Natural killer cell treated with Interleukin-12 subunit alpha and Interleukin-12 subunit beta and Interleukin-15 and Interleukin-18, amount 100 ng/mL, for 72 hours (primary cell): Measurements from ENCODE around the gene NDUFB7. TPM values are rescaled to one million over a fixed set of nuclear protein-coding genes. Genes with fewer than 3 reads are reported as not detected.
"Not testable (repeated sequence)": the region's sequence is repeated elsewhere in the genome, so short reads cannot be mapped to it uniquely, and the experiment has no call there.

Experiments
- ATAC-seq, 2 donors: fragments of 150-1000 bp; cut with Tn5 transposase in 1 of 2; sonication (Bioruptor Pico), chemical (Tn5 transposase) in 1 of 2; 2 replicates each; pipeline ENCODE4 v1.10.0; 2021
- DNase-seq: peaks from one replicate; pipeline ENCODE4 v3.0.0; 2022; ENCODE audit warnings: low spot score
- H3K27ac Mint-ChIP-seq, 2 donors: 1 replicate in 1 of 2; 2 replicates in 1 of 2; pipeline ENCODE4 v1.8.0; 2022; ENCODE audit warnings: mixed read lengths in 2 of 2, mild to moderate bottlenecking in 1 of 2, moderate library complexity in 1 of 2
- H3K27me3 Mint-ChIP-seq, 2 donors: 1 replicate in 1 of 2; 2 replicates in 1 of 2; pipeline ENCODE4 v1.8.0; 2022; ENCODE audit warnings: mixed read lengths in 2 of 2
- H3K36me3 Mint-ChIP-seq: one replicate; pipeline ENCODE4 v1.8.0; 2022; ENCODE audit warnings: mixed read lengths
- H3K4me1 Mint-ChIP-seq, 2 donors: 1 replicate in 1 of 2; 2 replicates in 1 of 2; pipeline ENCODE4 v1.8.0; 2022; ENCODE audit warnings: low read depth in 2 of 2, mixed read lengths in 2 of 2, mild to moderate bottlenecking in 1 of 2
- H3K4me3 Mint-ChIP-seq: one replicate; pipeline ENCODE4 v1.8.0; 2022; ENCODE audit warnings: mixed read lengths
- H3K9me3 Mint-ChIP-seq: 2 replicates; pipeline ENCODE4 v1.8.0; 2022; ENCODE audit warnings: mixed read lengths
- total RNA-seq, 2 donors: library from RNA; stranded (reverse); gene quantifications; one replicate each; pipeline ENCODE4 v1.2.3, GENCODE V29; 2022

NDUFB7 gene
- total RNA-seq, 2 donors from 2014 or later: 109 to 167 TPM

GRCh38 chr19:14553939-14554243, 18.0 kb downstream of the NDUFB7 start:
- H3K9me3 Mint-ChIP-seq: no peaks in the 10 kb centered on the region
- H3K27ac Mint-ChIP-seq: no peak overlapping the region
- H3K4me1 Mint-ChIP-seq: peaks cover 37% of the 10 kb centered on the region in 2 donors
- DNase-seq: no peak
- no peaks in the 10 kb centered on the region for H3K27me3 Mint-ChIP-seq
- H3K36me3 Mint-ChIP-seq: no peaks in the 10 kb centered on the region
- no peak overlapping the region for H3K4me3 Mint-ChIP-seq
- no peak for ATAC-seq

- ATAC-seq: no peak
- no peak for DNase-seq
- no peak overlapping the region for H3K4me3 Mint-ChIP-seq
- no peaks in the 10 kb centered on the region for H3K36me3 Mint-ChIP-seq
- no peaks in the 10 kb centered on the region for H3K27me3 Mint-ChIP-seq
- H3K4me1 Mint-ChIP-seq: peaks cover 34 to 37% of the 10 kb centered on the region in 2 donors
- no peaks in the 10 kb centered on the region for H3K9me3 Mint-ChIP-seq
- peak overlapping the region in 1 of 2 donors; percentile 49 for H3K27ac Mint-ChIP-seq
Observed at GRCh38 chr19:14553042-14553938, 18.6 kb downstream of the NDUFB7 start.

GRCh38 chr19:14552006-14552360, 19.9 kb downstream of the NDUFB7 start:
- H3K4me3 Mint-ChIP-seq: peak overlapping the region; percentile 25
- H3K27me3 Mint-ChIP-seq, H3K36me3 Mint-ChIP-seq, H3K9me3 Mint-ChIP-seq, DNase-seq, ATAC-seq: not testable (repeated sequence)
- H3K27ac Mint-ChIP-seq: peak overlapping the region; percentile 49 to 91
- peaks cover 34 to 37% of the 10 kb centered on the region in 2 donors for H3K4me1 Mint-ChIP-seq

- DNase-seq (peak; percentile 76), ATAC-seq (peak; percentile 85 to 88)
- peak overlapping the region; percentile 49 to 91 for H3K27ac Mint-ChIP-seq
- H3K4me1 Mint-ChIP-seq: peaks cover 28 to 31% of the 10 kb centered on the region in 2 donors
- not testable (repeated sequence) for H3K27me3 Mint-ChIP-seq, H3K9me3 Mint-ChIP-seq, H3K36me3 Mint-ChIP-seq
- H3K4me3 Mint-ChIP-seq: peak overlapping the region; percentile 25
Observed at GRCh38 chr19:14551134-14552005, 20.5 kb downstream of the NDUFB7 start.

- H3K9me3 Mint-ChIP-seq: no peaks in the 10 kb centered on the region
- no peak overlapping the region for H3K4me3 Mint-ChIP-seq
- peaks cover 21 to 23% of the 10 kb centered on the region in 2 donors for H3K4me1 Mint-ChIP-seq
- peak overlapping the region; percentile 49 to 91 for H3K27ac Mint-ChIP-seq
- no peak for DNase-seq
- ATAC-seq: no peak
- no peaks in the 10 kb centered on the region for H3K36me3 Mint-ChIP-seq
- no peaks in the 10 kb centered on the region for H3K27me3 Mint-ChIP-seq
Observed at GRCh38 chr19:14550201-14550754, 21.6 kb downstream of the NDUFB7 start.

GRCh38 chr19:14545716-14546082, 26.2 kb downstream of the NDUFB7 start:
- Mint-ChIP-seq H3K36me3 (no peaks in the 10 kb centered on the region), H3K27me3 (no peaks in the 10 kb centered on the region), H3K4me1 (peaks cover 5 to 7% of the 10 kb centered on the region in 2 donors), H3K4me3 (no peak overlapping the region), H3K9me3 (no peaks in the 10 kb centered on the region), H3K27ac (no peak overlapping the region)
- DNase-seq (no peak), ATAC-seq (no peak)

GRCh38 chr19:14544977-14545715, 26.7 kb downstream of the NDUFB7 start:
- Mint-ChIP-seq H3K9me3 (no peaks in the 10 kb centered on the region), H3K4me3 (no peak overlapping the region), H3K4me1 (peaks cover 5 to 7% of the 10 kb centered on the region in 2 donors), H3K27me3 (no peaks in the 10 kb centered on the region), H3K27ac (no peak overlapping the region), H3K36me3 (no peaks in the 10 kb centered on the region)
- ATAC-seq: no peak
- no peak for DNase-seq

GRCh38 chr19:14544047-14544446, 27.8 kb downstream of the NDUFB7 start:
- Mint-ChIP-seq H3K4me3 (no peak overlapping the region), H3K4me1 (peaks cover 0 to 12% of the 10 kb centered on the region in 2 donors), H3K27ac (no peak overlapping the region), H3K27me3 (no peaks in the 10 kb centered on the region), H3K36me3 (no peaks in the 10 kb centered on the region), H3K9me3 (no peaks in the 10 kb centered on the region)
- DNase-seq (no peak), ATAC-seq (no peak)

- H3K27ac Mint-ChIP-seq: no peak overlapping the region
- H3K4me3 Mint-ChIP-seq: no peak overlapping the region
- no peak for DNase-seq
- ATAC-seq: no peak
- no peaks in the 10 kb centered on the region for H3K36me3 Mint-ChIP-seq
- no peaks in the 10 kb centered on the region for H3K27me3 Mint-ChIP-seq
- H3K9me3 Mint-ChIP-seq: no peaks in the 10 kb centered on the region
- H3K4me1 Mint-ChIP-seq: peaks cover 0 to 14% of the 10 kb centered on the region in 2 donors
Observed at GRCh38 chr19:14542711-14543328, 29.0 kb downstream of the NDUFB7 start.

GRCh38 chr19:14541979-14542378, 29.9 kb downstream of the NDUFB7 start:
- DNase-seq, H3K27ac Mint-ChIP-seq, H3K4me3 Mint-ChIP-seq, H3K27me3 Mint-ChIP-seq, H3K36me3 Mint-ChIP-seq, H3K9me3 Mint-ChIP-seq, ATAC-seq: not testable (repeated sequence)
- peaks cover 0 to 18% of the 10 kb centered on the region in 2 donors for H3K4me1 Mint-ChIP-seq

GRCh38 chr19:14540741-14541525, 30.9 kb downstream of the NDUFB7 start:
- Mint-ChIP-seq H3K27ac (peak overlapping the region in 1 of 2 donors; percentile 50), H3K4me3 (no peak overlapping the region)

GRCh38 chr19:14536926-14537692, 34.8 kb downstream of the NDUFB7 start:
- Mint-ChIP-seq H3K27ac (no peak overlapping the region), H3K9me3 (no peaks in the 10 kb centered on the region), H3K4me1 (peaks cover 0 to 18% of the 10 kb centered on the region in 2 donors), H3K27me3 (no peaks in the 10 kb centered on the region), H3K36me3 (no peaks in the 10 kb centered on the region), H3K4me3 (no peak overlapping the region)
- peak; percentile 61 to 82 for ATAC-seq
- DNase-seq: no peak

More at GRCh38 chr19:14540741-14541525, 30.9 kb downstream of the NDUFB7 start:
- peaks cover 0 to 21% of the 10 kb centered on the region in 2 donors for H3K4me1 Mint-ChIP-seq
- ATAC-seq (no peak), DNase-seq (no peak)
- H3K9me3 Mint-ChIP-seq: no peaks in the 10 kb centered on the region
- no peaks in the 10 kb centered on the region for H3K27me3 Mint-ChIP-seq
- no peaks in the 10 kb centered on the region for H3K36me3 Mint-ChIP-seq
